ENCODE data around the gene SLC20A1. TPM values are rescaled to one million over a fixed set of nuclear protein-coding genes. Genes with fewer than 3 reads are reported as not detected.

The SLC20A1 gene
- total RNA-seq, 3 donors from 2014 or later = 26.1 to 46.8 (median 42.6) TPM

DNA sequence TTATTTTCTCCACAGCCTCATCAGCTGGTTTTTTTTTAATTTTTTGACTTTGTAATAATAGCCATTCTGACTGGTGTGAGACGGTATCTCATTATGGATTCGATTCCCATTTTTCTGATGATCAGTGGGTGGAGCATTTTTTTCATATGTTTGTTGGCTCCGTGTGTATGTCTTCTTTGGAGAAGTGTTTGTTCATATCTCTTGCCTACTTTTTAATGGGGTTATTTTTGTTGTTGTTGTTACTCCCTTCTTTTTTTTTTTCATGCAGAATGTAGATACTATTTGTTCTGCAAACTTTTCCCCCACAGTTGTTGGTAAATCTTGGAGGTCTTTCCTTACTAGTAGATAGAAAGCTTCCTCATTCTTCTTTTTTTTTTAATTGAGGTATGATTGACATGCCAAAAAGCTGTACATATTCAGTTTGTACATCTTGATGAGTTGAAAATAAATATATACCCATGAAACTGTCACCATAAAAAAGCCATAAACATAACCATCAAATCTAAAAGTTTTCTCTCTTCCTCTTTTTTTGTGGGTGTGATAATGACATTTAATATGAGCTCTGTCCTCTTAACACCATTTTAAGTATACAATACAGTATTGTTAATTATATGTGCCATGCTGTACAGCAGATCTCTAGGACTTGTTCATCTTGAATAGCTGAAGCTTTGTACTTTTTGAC lies 53.2 kb downstream of the SLC20A1 start:
- Histone ChIP-seq H3K27me3 (no peaks in the 10 kb centered on the region), H3K4me1 (no peaks in the 10 kb centered on the region), H3K4me3 (no peak overlapping the region), H3K27ac (no peak overlapping the region), H3K9me3 (no peaks in the 10 kb centered on the region), H3K36me3 (no peaks in the 10 kb centered on the region)
- intact Hi-C loops (cut with DNase I; ENCODE audit: low total_unique reads) = no loop called here
- TF ChIP-seq POLR2A (IDR thresholded peaks at IDR 0.05) (no peak), POLR2AphosphoS5 (IDR thresholded peaks at IDR 0.05) (no peak)
- TF ChIP-seq, protein P1, sequence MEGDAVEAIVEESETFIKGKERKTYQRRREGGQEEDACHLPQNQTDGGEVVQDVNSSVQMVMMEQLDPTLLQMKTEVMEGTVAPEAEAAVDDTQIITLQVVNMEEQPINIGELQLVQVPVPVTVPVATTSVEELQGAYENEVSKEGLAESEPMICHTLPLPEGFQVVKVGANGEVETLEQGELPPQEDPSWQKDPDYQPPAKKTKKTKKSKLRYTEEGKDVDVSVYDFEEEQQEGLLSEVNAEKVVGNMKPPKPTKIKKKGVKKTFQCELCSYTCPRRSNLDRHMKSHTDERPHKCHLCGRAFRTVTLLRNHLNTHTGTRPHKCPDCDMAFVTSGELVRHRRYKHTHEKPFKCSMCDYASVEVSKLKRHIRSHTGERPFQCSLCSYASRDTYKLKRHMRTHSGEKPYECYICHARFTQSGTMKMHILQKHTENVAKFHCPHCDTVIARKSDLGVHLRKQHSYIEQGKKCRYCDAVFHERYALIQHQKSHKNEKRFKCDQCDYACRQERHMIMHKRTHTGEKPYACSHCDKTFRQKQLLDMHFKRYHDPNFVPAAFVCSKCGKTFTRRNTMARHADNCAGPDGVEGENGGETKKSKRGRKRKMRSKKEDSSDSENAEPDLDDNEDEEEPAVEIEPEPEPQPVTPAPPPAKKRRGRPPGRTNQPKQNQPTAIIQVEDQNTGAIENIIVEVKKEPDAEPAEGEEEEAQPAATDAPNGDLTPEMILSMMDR (IDR thresholded peaks at IDR 0.05) = no peak
- no peak for DNase-seq (ENCODE audit: low spot score in 2 of 2)

DNA sequence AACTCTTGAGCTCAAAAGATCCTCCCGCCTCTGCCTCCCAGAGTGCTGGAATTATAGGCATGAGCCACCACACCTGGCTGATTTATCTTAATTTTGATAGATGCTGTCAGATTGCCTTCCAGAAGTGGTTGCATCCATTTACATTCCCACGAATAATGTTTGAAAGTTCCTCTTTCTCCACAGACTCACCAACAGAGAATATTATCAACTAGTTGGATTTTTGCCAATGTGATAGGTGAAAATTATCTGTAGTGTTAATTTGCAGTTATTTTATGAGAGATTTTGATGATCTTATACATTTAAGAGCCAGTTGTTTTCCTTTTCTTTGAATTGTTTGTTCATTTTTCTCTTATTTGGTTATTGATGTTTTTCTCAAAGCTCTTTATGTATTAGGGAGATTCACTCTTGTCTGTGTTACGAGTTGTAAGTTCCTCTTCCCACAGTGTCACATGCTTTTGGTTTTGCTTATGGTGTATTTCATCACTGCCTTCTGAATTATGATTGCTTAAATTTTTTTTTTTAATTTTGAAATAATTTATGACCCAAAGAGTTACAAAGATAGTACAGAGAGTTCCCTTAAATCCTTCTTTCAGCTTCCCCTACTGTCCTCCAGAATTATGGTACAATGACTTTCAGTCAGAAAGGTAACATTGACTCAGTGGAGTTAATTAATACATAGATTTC lies 54.4 kb downstream of the SLC20A1 start:
- TF ChIP-seq, protein P1 (IDR thresholded peaks at IDR 0.05) = no peak
- no peak for TF ChIP-seq POLR2A (IDR thresholded peaks at IDR 0.05)
- TF ChIP-seq POLR2AphosphoS5 (IDR thresholded peaks at IDR 0.05) = no peak
- intact Hi-C loops (cut with DNase I; ENCODE audit: low total_unique reads) = no loop called here
- no peak overlapping the region for H3K4me3 ChIP-seq

GRCh38 chr2:112701052-112701451 lies 55.3 kb downstream of the SLC20A1 start:
- H3K27me3 ChIP-seq = no peaks in the 10 kb centered on the region
- TF ChIP-seq POLR2A (IDR thresholded peaks at IDR 0.05) (no peak), POLR2AphosphoS5 (IDR thresholded peaks at IDR 0.05) (no peak)
- TF ChIP-seq, protein P1 (IDR thresholded peaks at IDR 0.05) = no peak
- no peak overlapping the region for H3K27ac ChIP-seq
- no peaks in the 10 kb centered on the region for H3K9me3 ChIP-seq
- no peaks in the 10 kb centered on the region for H3K36me3 ChIP-seq
- H3K4me1 ChIP-seq = no peaks in the 10 kb centered on the region
- intact Hi-C loops (cut with DNase I; ENCODE audit: low total_unique reads) = no loop called here
- no peak overlapping the region for H3K4me3 ChIP-seq
- no peak for DNase-seq (ENCODE audit: low spot score in 2 of 2)

More for the DNA sequence above, 54.4 kb downstream of the SLC20A1 start:
- Histone ChIP-seq H3K36me3 (no peaks in the 10 kb centered on the region), H3K27ac (no peak overlapping the region), H3K27me3 (no peaks in the 10 kb centered on the region), H3K4me1 (no peaks in the 10 kb centered on the region), H3K9me3 (no peaks in the 10 kb centered on the region)
- no peak for DNase-seq (ENCODE audit: low spot score in 2 of 2)

- H3K9me3 ChIP-seq = no peaks in the 10 kb centered on the region
- no peak overlapping the region for H3K4me3 ChIP-seq
- no peaks in the 10 kb centered on the region for H3K4me1 ChIP-seq
- H3K36me3 ChIP-seq = no peaks in the 10 kb centered on the region
- intact Hi-C loops (cut with DNase I; ENCODE audit: low total_unique reads) = no loop called here
- no peak overlapping the region for H3K27ac ChIP-seq
- no peak for TF ChIP-seq POLR2A (IDR thresholded peaks at IDR 0.05)
- peak in 1 of 2 donors; percentile 2 for DNase-seq (ENCODE audit: low spot score in 2 of 2)
- H3K27me3 ChIP-seq = no peaks in the 10 kb centered on the region
Observed at GRCh38 chr2:112703684-112704083, 57.9 kb downstream of the SLC20A1 start.

DNA sequence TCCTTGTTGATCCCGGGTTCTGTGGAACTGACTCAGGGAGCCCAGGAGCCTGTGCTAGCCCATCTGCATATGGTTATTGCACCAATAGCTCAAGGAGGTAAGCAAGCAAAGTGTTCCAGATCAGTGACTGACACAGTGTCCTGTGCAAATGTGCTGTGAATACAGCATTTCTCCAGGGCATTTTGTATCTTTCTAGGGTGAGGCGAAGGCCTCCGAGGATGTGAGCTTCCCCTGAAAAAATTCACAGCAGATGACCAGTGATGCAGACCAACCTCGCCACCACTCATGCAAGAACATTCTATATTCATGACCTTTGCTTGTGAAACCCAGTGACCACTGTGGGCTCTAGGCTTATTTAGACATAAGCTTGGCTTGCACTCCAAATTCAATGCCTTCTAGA lies 59.8 kb downstream of the SLC20A1 start:
- H3K4me1 ChIP-seq = no peaks in the 10 kb centered on the region
- H3K4me3 ChIP-seq = no peak overlapping the region
- TF ChIP-seq, protein P1 (IDR thresholded peaks at IDR 0.05) = no peak
- TF ChIP-seq POLR2AphosphoS5 (IDR thresholded peaks at IDR 0.05) (no peak), POLR2A (IDR thresholded peaks at IDR 0.05) (no peak)
- no peaks in the 10 kb centered on the region for H3K36me3 ChIP-seq
- DNase-seq (ENCODE audit: low spot score in 2 of 2) = peak in 1 of 2 donors; percentile 6
- H3K9me3 ChIP-seq = no peaks in the 10 kb centered on the region
- intact Hi-C loops (cut with DNase I; ENCODE audit: low total_unique reads) = no loop called here
- H3K27ac ChIP-seq = no peak overlapping the region
- no peaks in the 10 kb centered on the region for H3K27me3 ChIP-seq
